SJCRH30 (cell line): ENCODE data around the gene OXNAD1. TPM values are rescaled to one million over a fixed set of nuclear protein-coding genes. Genes with fewer than 3 reads are reported as not detected.
A peak's percentile ranks its signal among the peaks of the same experiment; 100 is the strongest.

ENCODE experiments used
- DNase-seq, 2 experiments: peaks; one replicate each; pipeline ENCODE4 v3.0.0-alpha.2; 2015 to 2020
- H3K27ac ChIP-seq: fragments of 250-450 bp; sonication (Bioruptor Pico); 2 replicates; pipeline ENCODE4 v1.5.1; 2020; ENCODE audit warnings: mild to moderate bottlenecking, moderate library complexity
- H3K27me3 ChIP-seq: fragments of 250-450 bp; sonication (Bioruptor Pico); 2 replicates; pipeline ENCODE4 v1.5.1; 2020; ENCODE audit warnings: mild to moderate bottlenecking, moderate library complexity
- H3K36me3 ChIP-seq: fragments of 250-450 bp; sonication (Bioruptor Pico); 2 replicates; pipeline ENCODE4 v1.5.1; 2020; ENCODE audit warnings: mild to moderate bottlenecking, moderate library complexity
- H3K4me1 ChIP-seq: fragments of 250-450 bp; sonication (Bioruptor Pico); 2 replicates; pipeline ENCODE4 v1.5.1; 2020; ENCODE audit warnings: mild to moderate bottlenecking, moderate library complexity
- H3K4me3 ChIP-seq: fragments of 250-450 bp; sonication (Bioruptor Pico); 2 replicates; pipeline ENCODE4 v1.5.1; 2020; ENCODE audit warnings: mild to moderate bottlenecking, moderate library complexity
- H3K9me3 ChIP-seq: fragments of 250-450 bp; sonication (Bioruptor Pico); replicated peaks from 2 replicates; pipeline ENCODE4 v1.5.1; 2020; ENCODE audit warnings: mild to moderate bottlenecking, moderate library complexity
- total RNA-seq: library from RNA; depleted of rRNA; stranded (reverse); fragments of >200 nt; shearing (Covaris generic); gene quantifications from 2 replicates; pipeline ENCODE4 v1.2.3, GENCODE V29; 2014

OXNAD1 gene
- total RNA-seq, 1 experiment from 2014 or later = 18.1 TPM

GRCh38 chr3:16329036-16329825 is 64.2 kb downstream of the OXNAD1 start:
- no peak for DNase-seq
- H3K27ac ChIP-seq = no peak overlapping the region

GRCh38 chr3:16329826-16330129 is 64.8 kb downstream of the OXNAD1 start:
- H3K4me1 ChIP-seq = no peaks in the 10 kb centered on the region; the same call in 1 of the 2 replicates
- DNase-seq = no peak
- H3K27me3 ChIP-seq = no peaks in the 10 kb centered on the region
- peaks cover 3% of the 10 kb centered on the region; the same call in 1 of the 2 replicates for H3K36me3 ChIP-seq
- H3K9me3 ChIP-seq = peaks cover 14% of the 10 kb centered on the region; the same call in 1 of the 2 replicates
- no peak overlapping the region for H3K4me3 ChIP-seq
- H3K27ac ChIP-seq = no peak overlapping the region

More at GRCh38 chr3:16329036-16329825, 64.2 kb downstream of the OXNAD1 start:
- Histone ChIP-seq H3K9me3 (peaks cover 14% of the 10 kb centered on the region; the same call in 1 of the 2 replicates), H3K4me3 (no peak overlapping the region), H3K4me1 (no peaks in the 10 kb centered on the region; the same call in 1 of the 2 replicates), H3K36me3 (peaks cover 4% of the 10 kb centered on the region; the same call in 1 of the 2 replicates), H3K27me3 (no peaks in the 10 kb centered on the region)

- no peak overlapping the region for H3K4me3 ChIP-seq
Measured at GRCh38 chr3:16330351-16330750, 65.3 kb downstream of the OXNAD1 start.

GRCh38 chr3:16331319-16331883 is 66.4 kb downstream of the OXNAD1 start:
- H3K27me3 ChIP-seq = no peaks in the 10 kb centered on the region
- no peak overlapping the region for H3K4me3 ChIP-seq
- H3K4me1 ChIP-seq = no peaks in the 10 kb centered on the region; the same call in 1 of the 2 replicates
- no peak for DNase-seq
- H3K27ac ChIP-seq = no peak overlapping the region
- peaks cover 14% of the 10 kb centered on the region; the same call in 1 of the 2 replicates for H3K9me3 ChIP-seq
- peaks cover 5% of the 10 kb centered on the region; the same call in 1 of the 2 replicates for H3K36me3 ChIP-seq

More at GRCh38 chr3:16330351-16330750, 65.3 kb downstream of the OXNAD1 start:
- no peaks in the 10 kb centered on the region; the same call in 1 of the 2 replicates for H3K4me1 ChIP-seq
- H3K27me3 ChIP-seq = no peaks in the 10 kb centered on the region
- DNase-seq = no peak
- H3K27ac ChIP-seq = no peak overlapping the region
- H3K36me3 ChIP-seq = peaks cover 5% of the 10 kb centered on the region; the same call in 1 of the 2 replicates
- H3K9me3 ChIP-seq = peaks cover 14% of the 10 kb centered on the region; the same call in 1 of the 2 replicates

- Histone ChIP-seq H3K27ac (no peak overlapping the region), H3K9me3 (peaks cover 14% of the 10 kb centered on the region; the same call in 1 of the 2 replicates), H3K4me3 (no peak overlapping the region), H3K4me1 (peaks cover 3% of the 10 kb centered on the region), H3K36me3 (peaks cover 5% of the 10 kb centered on the region; the same call in 1 of the 2 replicates), H3K27me3 (no peaks in the 10 kb centered on the region)
- no peak for DNase-seq
Measured at GRCh38 chr3:16332904-16333426, 68.0 kb downstream of the OXNAD1 start.

- H3K9me3 ChIP-seq = peaks cover 14% of the 10 kb centered on the region; the same call in 1 of the 2 replicates
- no peak for DNase-seq
- H3K4me1 ChIP-seq = peaks cover 23% of the 10 kb centered on the region
- no peak overlapping the region for H3K27ac ChIP-seq
- peaks cover 5% of the 10 kb centered on the region; the same call in 1 of the 2 replicates for H3K36me3 ChIP-seq
- no peak overlapping the region for H3K4me3 ChIP-seq
- H3K27me3 ChIP-seq = no peaks in the 10 kb centered on the region
Measured at GRCh38 chr3:16334909-16335308, 69.9 kb downstream of the OXNAD1 start.

- Histone ChIP-seq H3K4me1 (peaks cover 24% of the 10 kb centered on the region), H3K9me3 (peaks cover 14% of the 10 kb centered on the region; the same call in 1 of the 2 replicates), H3K27me3 (no peaks in the 10 kb centered on the region), H3K27ac (no peak overlapping the region), H3K36me3 (peaks cover 5% of the 10 kb centered on the region; the same call in 1 of the 2 replicates), H3K4me3 (no peak overlapping the region)
- no peak for DNase-seq
Measured at GRCh38 chr3:16335333-16335732, 70.3 kb downstream of the OXNAD1 start.

- no peaks in the 10 kb centered on the region for H3K27me3 ChIP-seq
- no peak overlapping the region for H3K27ac ChIP-seq
- H3K4me1 ChIP-seq = peaks cover 24% of the 10 kb centered on the region
- H3K9me3 ChIP-seq = peaks cover 10% of the 10 kb centered on the region; the same call in 1 of the 2 replicates
- H3K36me3 ChIP-seq = peaks cover 5% of the 10 kb centered on the region; the same call in 1 of the 2 replicates
- DNase-seq = no peak
- H3K4me3 ChIP-seq = no peak overlapping the region
Measured at GRCh38 chr3:16335772-16336645, 71.0 kb downstream of the OXNAD1 start.

GRCh38 chr3:16336825-16337224 is 71.8 kb downstream of the OXNAD1 start:
- no peak for DNase-seq
- H3K4me3 ChIP-seq = no peak overlapping the region
- no peaks in the 10 kb centered on the region for H3K27me3 ChIP-seq
- H3K27ac ChIP-seq = no peak overlapping the region
- H3K36me3 ChIP-seq = peaks cover 2% of the 10 kb centered on the region; the same call in 1 of the 2 replicates
- 0 out of 2 replicates have a peak, but pooled peaks cover 2% of the 10 kb centered on the region for H3K9me3 ChIP-seq
- H3K4me1 ChIP-seq = peaks cover 24% of the 10 kb centered on the region

GRCh38 chr3:16337856-16338540 is 73.0 kb downstream of the OXNAD1 start:
- peak overlapping the region; percentile 83 for H3K27ac ChIP-seq
- no peaks in the 10 kb centered on the region for H3K27me3 ChIP-seq
- no peaks in the 10 kb centered on the region for H3K9me3 ChIP-seq
- DNase-seq = peak; percentile 72 to 77
- H3K4me1 ChIP-seq = peaks cover 24% of the 10 kb centered on the region
- peaks cover 2% of the 10 kb centered on the region; the same call in 1 of the 2 replicates for H3K36me3 ChIP-seq
- H3K4me3 ChIP-seq = no peak overlapping the region

- no peaks in the 10 kb centered on the region for H3K27me3 ChIP-seq
- peak; percentile 46 to 59 for DNase-seq
- no peak overlapping the region for H3K4me3 ChIP-seq
- H3K27ac ChIP-seq = peak overlapping the region; percentile 83
- H3K36me3 ChIP-seq = peaks cover 2% of the 10 kb centered on the region; the same call in 1 of the 2 replicates
- H3K9me3 ChIP-seq = no peaks in the 10 kb centered on the region
- peaks cover 24% of the 10 kb centered on the region for H3K4me1 ChIP-seq
Measured at GRCh38 chr3:16338999-16339398, 74.0 kb downstream of the OXNAD1 start.

- no peaks in the 10 kb centered on the region for H3K36me3 ChIP-seq
- H3K4me3 ChIP-seq = no peak overlapping the region
- no peaks in the 10 kb centered on the region for H3K27me3 ChIP-seq
- H3K9me3 ChIP-seq = no peaks in the 10 kb centered on the region
- no peak for DNase-seq
- H3K4me1 ChIP-seq = peaks cover 19% of the 10 kb centered on the region
- no peak overlapping the region for H3K27ac ChIP-seq
Measured at GRCh38 chr3:16343101-16343500, 78.1 kb downstream of the OXNAD1 start.

GRCh38 chr3:16346413-16347081 is 81.5 kb downstream of the OXNAD1 start:
- no peaks in the 10 kb centered on the region for H3K9me3 ChIP-seq
- peaks cover 3% of the 10 kb centered on the region; the same call in 1 of the 2 replicates for H3K4me1 ChIP-seq
- H3K27ac ChIP-seq = no peak overlapping the region
- H3K4me3 ChIP-seq = no peak overlapping the region
- no peaks in the 10 kb centered on the region for H3K27me3 ChIP-seq
- DNase-seq = no peak
- peaks cover 7% of the 10 kb centered on the region; the same call in 1 of the 2 replicates for H3K36me3 ChIP-seq
